ENCODE measurements around the gene PLD6.
A peak's percentile ranks its signal among the peaks of the same experiment; 100 is the strongest.
"Not testable (repeated sequence)": the region's sequence is repeated elsewhere in the genome, so short reads cannot be mapped to it uniquely, and the experiment has no call there.

Gene PLD6

GRCh38 chr17:17165666-17166308 is 40.3 kb downstream of the PLD6 start:
- Histone ChIP-seq H3K9ac (no peak overlapping the region), H4K20me1 (peaks cover 97% of the 10 kb centered on the region), H3K4me2 (no peak overlapping the region), H3K27me3 (no peaks in the 10 kb centered on the region; the same call in 1 of the 2 replicates), H3K27ac (no peak overlapping the region), H3K36me3 (peaks cover 98% of the 10 kb centered on the region), H3K4me3 (no peak overlapping the region), H3K9me3 (no peaks in the 10 kb centered on the region), H3K4me1 (peaks cover 33% of the 10 kb centered on the region)
- no peak for TF ChIP-seq Cebpa-rat (IDR thresholded peaks at IDR 0.05)

- Histone ChIP-seq H3K4me2 (peak overlapping the region; percentile 14; the same call in 1 of the 2 replicates), H3K9ac (no peak overlapping the region), H3K9me3 (no peaks in the 10 kb centered on the region), H4K20me1 (peaks cover 91% of the 10 kb centered on the region), H3K4me1 (peaks cover 22% of the 10 kb centered on the region), H3K27me3 (no peaks in the 10 kb centered on the region; the same call in 1 of the 2 replicates), H3K27ac (peak overlapping the region; percentile 26; the same call in 1 of the 2 replicates), H3K36me3 (peaks cover 100% of the 10 kb centered on the region), H3K4me3 (no peak overlapping the region)
- TF ChIP-seq Cebpa-rat (IDR thresholded peaks at IDR 0.05), result no peak
Measured at GRCh38 chr17:17164676-17165075, 41.5 kb downstream of the PLD6 start.

GRCh38 chr17:17164156-17164555 is 42.0 kb downstream of the PLD6 start:
- Histone ChIP-seq H3K4me2 (peak overlapping the region; percentile 14; the same call in 1 of the 2 replicates), H3K27ac (0 out of 2 replicates have a peak overlapping the region, but pooled peaks have one; percentile 26), H3K27me3 (no peaks in the 10 kb centered on the region; the same call in 1 of the 2 replicates), H3K36me3 (peaks cover 100% of the 10 kb centered on the region), H3K9me3 (no peaks in the 10 kb centered on the region), H3K4me3 (no peak overlapping the region), H3K9ac (no peak overlapping the region), H4K20me1 (peaks cover 91% of the 10 kb centered on the region), H3K4me1 (peaks cover 17% of the 10 kb centered on the region)
- TF ChIP-seq Cebpa-rat (IDR thresholded peaks at IDR 0.05), result no peak

GRCh38 chr17:17161759-17162158 is 44.4 kb downstream of the PLD6 start:
- Histone ChIP-seq H3K4me2 (no peak overlapping the region), H3K9ac (no peak overlapping the region), H3K27ac (no peak overlapping the region), H3K9me3 (no peaks in the 10 kb centered on the region), H3K4me1 (peaks cover 11% of the 10 kb centered on the region), H3K4me3 (no peak overlapping the region), H3K36me3 (peaks cover 100% of the 10 kb centered on the region), H3K27me3 (no peaks in the 10 kb centered on the region; the same call in 1 of the 2 replicates), H4K20me1 (peaks cover 80% of the 10 kb centered on the region)
- no peak for TF ChIP-seq Cebpa-rat (IDR thresholded peaks at IDR 0.05)

- peaks cover 80% of the 10 kb centered on the region for H4K20me1 ChIP-seq
Measured at GRCh38 chr17:17161121-17161520, 45.0 kb downstream of the PLD6 start.

GRCh38 chr17:17159571-17159970 is 46.6 kb downstream of the PLD6 start:
- no peak for TF ChIP-seq Cebpa-rat (IDR thresholded peaks at IDR 0.05)
- Histone ChIP-seq H3K9me3 (no peaks in the 10 kb centered on the region), H3K27me3 (no peaks in the 10 kb centered on the region; the same call in 1 of the 2 replicates), H3K4me3 (no peak overlapping the region), H3K9ac (no peak overlapping the region), H3K4me1 (peaks cover 30% of the 10 kb centered on the region), H3K36me3 (peaks cover 100% of the 10 kb centered on the region), H4K20me1 (peaks cover 80% of the 10 kb centered on the region), H3K4me2 (no peak overlapping the region), H3K27ac (no peak overlapping the region)

More at GRCh38 chr17:17161121-17161520, 45.0 kb downstream of the PLD6 start:
- no peaks in the 10 kb centered on the region for H3K9me3 ChIP-seq
- no peak overlapping the region for H3K9ac ChIP-seq
- no peaks in the 10 kb centered on the region; the same call in 1 of the 2 replicates for H3K27me3 ChIP-seq
- peaks cover 18% of the 10 kb centered on the region for H3K4me1 ChIP-seq
- no peak overlapping the region for H3K4me3 ChIP-seq
- no peak overlapping the region for H3K4me2 ChIP-seq
- peaks cover 100% of the 10 kb centered on the region for H3K36me3 ChIP-seq
- H3K27ac ChIP-seq, result no peak overlapping the region
- no peak for TF ChIP-seq Cebpa-rat (IDR thresholded peaks at IDR 0.05)

GRCh38 chr17:17158506-17158905 is 47.6 kb downstream of the PLD6 start:
- not testable (repeated sequence) for H3K4me3 ChIP-seq, H3K9me3 ChIP-seq, H3K27me3 ChIP-seq, H3K4me2 ChIP-seq, H3K9ac ChIP-seq, H3K27ac ChIP-seq
- peaks cover 100% of the 10 kb centered on the region for H3K36me3 ChIP-seq
- peaks cover 33% of the 10 kb centered on the region for H3K4me1 ChIP-seq
- H4K20me1 ChIP-seq, result peaks cover 82% of the 10 kb centered on the region

GRCh38 chr17:17157041-17157440 is 49.1 kb downstream of the PLD6 start:
- Histone ChIP-seq H3K27me3 (no peaks in the 10 kb centered on the region; the same call in 1 of the 2 replicates), H3K4me3 (no peak overlapping the region), H3K9ac (no peak overlapping the region), H3K4me1 (peaks cover 48% of the 10 kb centered on the region), H3K36me3 (peaks cover 100% of the 10 kb centered on the region), H3K9me3 (no peaks in the 10 kb centered on the region), H3K27ac (peak overlapping the region; percentile 45; the same call in 1 of the 2 replicates), H4K20me1 (peaks cover 82% of the 10 kb centered on the region), H3K4me2 (no peak overlapping the region)
- TF ChIP-seq Cebpa-rat (IDR thresholded peaks at IDR 0.05), result no peak

- H3K9me3 ChIP-seq, result no peaks in the 10 kb centered on the region
- H4K20me1 ChIP-seq, result peaks cover 82% of the 10 kb centered on the region
- peak overlapping the region; percentile 73 for H3K4me2 ChIP-seq
- TF ChIP-seq Cebpa-rat (IDR thresholded peaks at IDR 0.05), result no peak
- H3K9ac ChIP-seq, result no peak overlapping the region; the same call in 1 of the 2 replicates
- H3K4me1 ChIP-seq, result peaks cover 53% of the 10 kb centered on the region
- peaks cover 100% of the 10 kb centered on the region for H3K36me3 ChIP-seq
- no peaks in the 10 kb centered on the region; the same call in 1 of the 2 replicates for H3K27me3 ChIP-seq
- H3K4me3 ChIP-seq, result no peak overlapping the region
- H3K27ac ChIP-seq, result peak overlapping the region; percentile 45
Measured at GRCh38 chr17:17156511-17156910, 49.6 kb downstream of the PLD6 start.

GRCh38 chr17:17156107-17156506 is 50.0 kb downstream of the PLD6 start:
- H3K27me3 ChIP-seq, result no peaks in the 10 kb centered on the region; the same call in 1 of the 2 replicates
- H3K4me1 ChIP-seq, result peaks cover 57% of the 10 kb centered on the region
- no peaks in the 10 kb centered on the region for H3K9me3 ChIP-seq
- H3K36me3 ChIP-seq, result peaks cover 100% of the 10 kb centered on the region
- H3K4me3 ChIP-seq, result no peak overlapping the region
- no peak for TF ChIP-seq Cebpa-rat (IDR thresholded peaks at IDR 0.05)
- H4K20me1 ChIP-seq, result peaks cover 83% of the 10 kb centered on the region
- H3K9ac ChIP-seq, result peak overlapping the region; percentile 24; the same call in 1 of the 2 replicates
- peak overlapping the region; percentile 73 for H3K4me2 ChIP-seq
- peak overlapping the region; percentile 45 for H3K27ac ChIP-seq

Measured in BLaER1 (cell line).